GM18951 (cell line): ENCODE measurements around the gene MPPED2.

Source experiments
- POLR2A ChIP-seq: IDR thresholded peaks from 4 replicates; pipeline ENCODE4 v1.6.1; 2011; ENCODE audit warnings: mild to moderate bottlenecking; ENCODE audit not compliant: insufficient read length, insufficient read depth; ENCODE audit errors: extremely low read depth
- in situ Hi-C: fragments of 300-500 bp; cut with MboI; formaldehyde crosslinking; loops from one replicate; pipeline ENCODE4 v1.12.0; 2022; ENCODE audit warnings: low sequenced_read_pairs, mixed read lengths, inconsistent platforms; ENCODE audit not compliant: unreplicated experiment

Gene MPPED2

DNA sequence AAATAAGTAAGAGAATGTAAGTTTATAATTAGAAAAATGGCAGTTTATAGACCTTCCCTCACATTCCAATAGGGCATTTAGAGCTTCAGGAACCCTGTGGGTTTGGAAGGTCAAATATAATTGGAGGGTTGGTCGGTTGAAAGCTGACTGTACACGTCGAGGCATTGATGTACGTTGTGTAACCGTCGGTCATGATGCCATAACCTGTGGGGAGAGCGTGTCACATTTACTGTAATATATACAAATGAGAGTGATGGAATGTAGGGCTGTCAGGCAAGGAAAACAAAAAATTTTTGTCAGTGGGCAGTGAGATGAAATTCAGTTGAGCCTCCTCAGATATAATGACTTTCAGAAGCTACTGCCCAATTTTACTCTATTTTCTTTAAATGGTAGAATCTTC, 174.8 kb downstream of the MPPED2 start:
- in situ Hi-C loops = no loop called here

GRCh38 chr11:30406978-30407762, 179.0 kb downstream of the MPPED2 start:
- in situ Hi-C loops = no loop called here

More for the DNA sequence above, 174.8 kb downstream of the MPPED2 start:
- TF ChIP-seq POLR2A = no peak

DNA sequence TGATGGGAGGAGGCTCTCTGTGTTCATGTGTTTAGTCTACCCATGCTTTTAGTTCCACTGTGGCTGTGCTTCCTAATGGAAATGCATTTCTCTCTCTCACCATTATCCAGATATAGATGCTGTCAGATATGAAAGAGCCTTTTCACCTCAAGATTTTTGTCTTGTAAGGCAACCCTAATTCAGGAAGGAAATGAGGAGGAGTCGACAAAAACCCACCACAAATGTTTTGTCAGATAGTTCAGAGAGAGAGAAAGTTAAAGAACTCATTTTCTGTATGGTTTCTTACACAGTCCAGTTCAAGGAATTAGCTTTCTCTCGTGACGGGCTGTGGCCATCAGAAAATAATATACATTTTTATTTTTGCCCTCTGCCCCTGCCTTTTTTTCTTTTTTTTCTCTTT, 180.8 kb downstream of the MPPED2 start:
- TF ChIP-seq POLR2A = no peak
- in situ Hi-C loops = no loop called here

More at GRCh38 chr11:30406978-30407762, 179.0 kb downstream of the MPPED2 start:
- TF ChIP-seq POLR2A = no peak

GRCh38 chr11:30404136-30404535, 182.0 kb downstream of the MPPED2 start:
- in situ Hi-C loops = no loop called here
- TF ChIP-seq POLR2A = no peak

DNA sequence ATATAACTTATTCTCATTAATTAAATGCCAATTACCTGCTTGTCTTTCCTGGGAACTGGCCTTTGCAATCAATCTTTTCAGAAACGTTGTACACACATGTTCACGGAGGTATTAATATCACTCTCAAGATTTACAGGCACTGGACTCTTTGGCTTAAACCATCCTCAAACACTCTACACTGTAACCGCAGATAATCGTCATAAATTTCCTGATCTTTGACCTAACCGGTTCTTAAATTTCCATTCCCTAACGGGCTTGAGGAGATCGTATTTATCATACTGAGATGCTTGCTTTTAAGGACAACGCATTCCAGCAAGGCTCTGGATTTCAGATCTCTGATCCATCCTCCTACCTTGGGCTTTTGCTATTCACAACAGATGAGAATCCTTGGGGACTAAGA, 190.4 kb downstream of the MPPED2 start:
- in situ Hi-C loops = no loop called here
- no peak for TF ChIP-seq POLR2A

DNA sequence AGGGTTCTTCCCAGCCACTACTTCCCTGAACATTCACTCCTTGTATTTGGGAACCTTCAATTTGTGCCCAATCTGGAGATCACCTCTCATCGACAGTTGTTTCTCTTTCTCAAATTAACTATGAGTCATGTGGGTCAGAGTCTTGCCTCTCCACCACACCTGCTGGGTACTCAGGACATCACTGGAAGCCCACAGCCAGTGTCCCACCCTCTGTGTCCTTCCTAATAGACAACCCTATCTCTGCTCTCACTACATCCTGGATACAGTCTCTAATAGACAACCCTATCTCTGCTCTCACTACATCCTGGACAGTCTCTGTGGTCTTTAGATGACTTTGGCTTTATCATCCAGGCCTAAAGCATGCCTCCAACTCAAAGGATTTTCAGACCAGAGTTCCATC, 193.1 kb downstream of the MPPED2 start:
- in situ Hi-C loops = no loop called here
- no peak for TF ChIP-seq POLR2A

DNA sequence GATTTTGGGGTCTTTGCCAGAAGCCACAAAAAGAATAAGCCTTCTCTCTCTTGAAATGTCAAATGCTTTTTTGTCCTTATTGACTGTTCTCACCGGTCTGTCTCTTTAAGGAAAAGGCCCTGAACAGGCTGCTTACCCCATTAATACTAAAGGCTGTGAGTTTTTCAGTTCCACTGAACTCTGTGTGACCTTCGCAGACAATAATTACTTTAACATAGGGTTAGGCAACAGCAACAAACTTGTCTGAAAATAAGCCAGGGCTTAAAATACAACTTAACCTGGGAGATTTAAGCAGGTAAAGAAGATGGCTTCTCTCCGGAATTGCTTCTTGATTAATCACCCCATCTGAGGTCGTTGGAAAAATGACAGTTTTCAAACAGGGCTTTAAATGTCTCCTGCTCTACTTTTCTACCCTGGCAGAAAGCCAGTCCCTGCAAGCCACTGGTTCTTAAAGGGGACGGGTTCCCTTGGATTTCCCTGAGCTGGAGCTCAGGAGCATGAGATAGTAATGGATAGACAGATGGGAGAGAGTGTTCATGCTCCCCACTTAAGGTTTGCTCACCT, 193.8 kb downstream of the MPPED2 start:
- no peak for TF ChIP-seq POLR2A
- in situ Hi-C loops = no loop called here

- no peak for TF ChIP-seq POLR2A
- in situ Hi-C loops = no loop called here
These were observed 197.2 kb downstream of the MPPED2 start for GRCh38 chr11:30388957-30389356.

DNA sequence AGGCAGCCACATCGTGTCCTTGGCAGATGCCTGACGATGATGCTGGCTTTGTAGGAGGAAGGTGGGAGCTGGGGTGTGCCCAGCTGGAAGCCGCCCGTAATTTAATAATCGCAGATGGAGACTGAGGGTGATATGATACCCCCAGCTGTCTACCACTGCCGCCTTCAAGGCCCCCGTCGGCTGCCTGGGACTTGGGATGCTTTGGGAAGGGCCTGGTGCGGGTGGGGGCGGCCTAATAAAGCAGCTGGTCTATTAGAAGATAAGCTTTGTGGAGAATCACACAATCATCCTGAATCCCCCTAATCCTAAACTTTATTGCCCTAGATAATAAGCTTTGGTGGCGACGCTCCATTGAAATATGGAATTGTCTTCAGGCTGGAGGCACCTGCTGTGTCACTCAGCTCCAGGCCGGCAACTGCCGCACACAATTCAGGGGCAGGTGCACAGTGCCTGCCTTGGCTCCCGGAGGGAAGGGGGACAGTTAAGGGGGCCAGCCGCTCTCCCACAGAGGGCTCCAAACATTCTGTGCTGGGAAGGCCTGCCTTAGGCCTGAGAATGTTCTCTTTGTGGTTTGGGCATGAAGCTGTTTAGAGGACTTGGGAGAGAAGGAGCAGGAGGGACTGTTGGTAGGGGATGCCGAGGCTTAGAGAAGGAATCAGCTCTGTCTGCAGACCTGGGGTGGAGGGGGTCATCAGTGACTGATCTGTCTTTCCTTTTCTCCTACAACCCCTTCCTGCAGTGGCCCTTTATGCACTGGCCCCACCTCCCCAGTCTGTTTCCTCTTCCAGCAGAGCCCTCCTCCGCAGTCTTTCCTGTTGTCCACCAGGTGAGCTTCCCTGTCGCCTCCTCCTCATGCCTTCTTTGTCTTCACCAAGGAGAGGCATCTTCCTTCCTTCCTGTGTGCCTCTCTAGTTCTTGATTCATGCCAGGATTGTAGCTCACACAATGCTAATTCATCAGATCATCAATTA, 198.0 kb downstream of the MPPED2 start:
- TF ChIP-seq POLR2A = no peak
- in situ Hi-C loops = no loop called here

GRCh38 chr11:30381879-30382278, 204.3 kb downstream of the MPPED2 start:
- in situ Hi-C loops = no loop called here
- TF ChIP-seq POLR2A = no peak

- no peak for TF ChIP-seq POLR2A
- in situ Hi-C loops = no loop called here
These were observed 205.3 kb downstream of the MPPED2 start for GRCh38 chr11:30380846-30381245.

DNA sequence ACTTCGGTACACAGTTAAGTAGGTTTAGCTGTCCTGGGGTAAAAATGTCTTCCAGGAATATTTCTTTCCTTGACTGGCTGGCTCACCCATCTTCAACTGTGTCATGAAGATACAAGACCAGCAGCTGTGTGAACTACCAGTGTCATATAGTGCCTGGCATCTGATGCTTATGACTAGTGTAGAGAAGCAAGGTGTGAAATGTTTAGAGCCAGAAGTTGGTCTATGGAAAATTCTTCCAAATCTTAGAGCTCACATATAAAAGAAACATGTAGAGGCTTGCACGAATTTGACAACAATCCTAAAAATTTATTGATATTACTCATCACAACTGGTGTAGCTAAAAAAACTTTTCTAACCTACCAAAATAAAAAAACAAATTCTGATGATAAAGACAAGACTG, 208.8 kb downstream of the MPPED2 start:
- no peak for TF ChIP-seq POLR2A
- in situ Hi-C loops = no loop called here

DNA sequence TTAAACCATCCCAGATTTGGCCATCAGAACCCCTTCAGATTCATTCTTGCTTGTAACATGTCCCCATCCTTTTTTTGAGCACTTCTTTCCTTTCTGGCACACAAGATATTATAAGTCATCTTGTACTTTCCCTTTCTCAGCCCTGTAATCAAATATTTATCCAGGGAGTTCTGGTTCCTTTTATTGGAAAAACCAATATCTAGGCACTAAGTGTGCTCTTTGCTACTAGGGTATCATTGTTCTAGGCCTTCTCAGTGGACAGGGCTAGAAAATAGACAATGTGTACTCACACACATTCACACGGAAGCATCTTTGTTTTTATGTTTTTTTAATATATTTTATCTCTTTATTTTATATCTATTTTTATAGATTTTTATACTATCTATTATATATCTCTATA, 216.0 kb downstream of the MPPED2 start:
- TF ChIP-seq POLR2A = no peak
- in situ Hi-C loops = no loop called here
